Measurements from ENCODE around the gene ERICH6.

- TF ChIP-seq POLR2AphosphoS5 (IDR thresholded peaks at IDR 0.05; ENCODE audit: low read depth, low read length) = no peak
- TF ChIP-seq CTCF (IDR thresholded peaks at IDR 0.05) = no peak
- no peak for TF ChIP-seq SIN3A (IDR thresholded peaks at IDR 0.05; ENCODE audit: borderline replicate concordance, insufficient read depth, low read depth, low read length)
- no peak for TF ChIP-seq REST (IDR thresholded peaks at IDR 0.05; ENCODE audit: insufficient read depth in 1 of 2, low read depth in 2 of 2, low read length in 1 of 2)
- TF ChIP-seq TCF7L2 (IDR thresholded peaks at IDR 0.05; ENCODE audit: low read depth, low read length) = no peak
Measured at GRCh38 chr3:150747886-150748683, 44.4 kb upstream of the ERICH6 start.
